Caki2 (cell line): ENCODE data around the gene MYRIP. TPM values are rescaled to one million over a fixed set of nuclear protein-coding genes. Genes with fewer than 3 reads are reported as not detected.
A peak's percentile ranks its signal among the peaks of the same experiment; 100 is the strongest.
"Not testable (repeated sequence)": the region's sequence is repeated elsewhere in the genome, so short reads cannot be mapped to it uniquely, and the experiment has no call there.

Experiments
- DNase-seq: peaks from one replicate; pipeline ENCODE4 v3.0.0-alpha.2; 2015; ENCODE audit warnings: low read depth
- in situ Hi-C: cut with HindIII; loops from 2 replicates; pipeline ENCODE4 v1.10.0; 2016; ENCODE audit warnings: low sequenced_read_pairs, low pct_unique_long_range_greater_than_20kb, mixed read lengths
- total RNA-seq: library from RNA; depleted of rRNA; stranded (reverse); fragments of >200 nt; shearing (Covaris generic); gene quantifications from 2 replicates; pipeline ENCODE4 v1.2.3, GENCODE V29; 2014; ENCODE audit warnings: low replicate concordance

MYRIP gene
- total RNA-seq, 1 experiment from 2014 or later = 0.07 TPM

GRCh38 chr3:39802486-39802885 lies 6.9 kb upstream of the MYRIP start:
- DNase-seq, in situ Hi-C loops: not testable (repeated sequence)

GRCh38 chr3:39803956-39804355 lies 5.5 kb upstream of the MYRIP start:
- in situ Hi-C loops = no loop called here

GRCh38 chr3:39804951-39805350 lies 4.5 kb upstream of the MYRIP start:
- in situ Hi-C loops = no loop called here
- no peak for DNase-seq

More at GRCh38 chr3:39803956-39804355, 5.5 kb upstream of the MYRIP start:
- DNase-seq = no peak

DNA sequence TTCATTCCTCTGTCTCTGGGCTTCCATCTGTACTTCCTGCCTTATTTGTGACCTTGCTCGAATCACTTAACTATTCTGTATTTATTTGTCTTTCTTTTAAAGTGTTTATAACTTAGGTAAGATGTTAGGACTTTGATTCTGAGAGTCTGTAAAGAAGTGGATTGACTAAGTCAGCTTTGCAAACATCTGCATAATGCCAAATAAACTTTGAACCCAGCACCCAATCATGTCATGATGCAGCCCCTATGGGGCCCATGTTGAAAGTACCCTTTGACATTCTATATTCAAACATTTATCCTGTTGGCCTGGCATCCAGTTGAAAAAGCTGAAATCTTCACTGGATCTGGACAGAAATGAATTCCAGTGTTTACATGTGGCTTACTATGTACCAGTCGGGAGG lies 3.8 kb upstream of the MYRIP start:
- no peak for DNase-seq
- in situ Hi-C loops = no loop called here

DNA sequence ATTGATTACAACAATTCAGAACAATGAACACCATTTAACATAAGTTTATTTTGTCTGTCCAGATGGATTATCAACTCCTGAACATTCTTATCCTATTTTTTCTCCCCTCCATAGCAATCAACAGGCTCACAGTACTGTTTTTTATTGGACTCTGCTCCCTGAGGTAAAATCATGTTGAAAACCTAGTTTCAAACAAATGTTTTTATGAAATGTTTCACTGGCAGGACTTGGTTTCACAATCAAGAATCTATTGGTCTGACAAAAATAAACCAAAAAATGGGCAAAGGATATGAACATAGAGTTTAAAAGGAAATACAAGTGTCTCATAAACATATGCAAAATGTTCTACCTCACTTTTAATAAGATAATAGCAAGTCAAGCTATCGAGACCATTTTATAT lies 2.6 kb upstream of the MYRIP start:
- no peak for DNase-seq
- in situ Hi-C loops = no loop called here

GRCh38 chr3:39808467-39809180 lies 785 bp upstream of the MYRIP start:
- DNase-seq = peak; percentile 23

GRCh38 chr3:39809995-39810595 lies 686 bp downstream of the MYRIP start:
- in situ Hi-C loops = no loop called here
- DNase-seq = no peak

More at GRCh38 chr3:39808467-39809180, 785 bp upstream of the MYRIP start:
- in situ Hi-C loops = no loop called here

GRCh38 chr3:39810647-39811161 lies 1.3 kb downstream of the MYRIP start:
- no peak for DNase-seq
- in situ Hi-C loops = no loop called here

DNA sequence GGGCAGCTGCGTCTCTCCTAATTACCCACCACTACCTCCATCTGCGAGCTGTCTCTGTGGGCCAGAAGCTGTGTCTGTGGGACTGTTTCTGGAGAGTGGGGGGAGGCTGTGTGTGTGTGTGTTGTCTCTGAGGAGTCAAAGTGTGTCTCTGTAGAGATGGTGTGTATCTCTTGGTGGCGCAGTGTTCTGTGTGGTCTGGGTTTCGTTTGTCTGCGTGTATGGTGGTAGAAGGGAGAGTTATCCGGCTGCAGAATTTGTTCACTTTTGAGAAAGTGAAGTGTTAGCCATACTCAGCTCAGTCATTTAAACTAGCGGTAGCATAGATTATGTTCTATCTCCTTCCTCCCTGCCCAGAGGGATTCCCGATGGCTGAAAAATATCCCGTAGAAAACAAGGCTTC lies 2.2 kb downstream of the MYRIP start:
- no peak for DNase-seq
- in situ Hi-C loops = no loop called here

- in situ Hi-C loops = no loop called here
- peak; percentile 2 for DNase-seq
Measured at GRCh38 chr3:39812537-39812936, 3.1 kb downstream of the MYRIP start.

DNA sequence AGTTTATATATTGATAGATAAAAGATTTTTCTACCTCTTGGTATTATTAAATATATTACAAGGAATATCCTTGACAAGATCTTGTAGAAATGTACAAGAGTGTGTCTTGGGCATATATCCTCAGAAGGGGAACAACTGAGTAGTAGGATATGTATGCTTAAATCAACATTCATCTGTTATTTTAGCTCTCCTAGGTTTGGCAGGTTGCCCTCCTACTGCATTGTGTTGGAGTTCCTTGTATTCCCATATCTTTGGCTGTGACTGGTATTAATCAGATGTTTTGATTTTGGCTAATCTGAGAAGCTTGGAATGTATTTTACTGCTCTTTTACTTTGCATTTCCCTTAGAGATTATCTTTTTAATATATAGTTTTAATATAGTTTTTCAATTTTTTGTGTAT lies 4.6 kb downstream of the MYRIP start:
- in situ Hi-C loops = no loop called here
- DNase-seq = peak; percentile 6

GRCh38 chr3:39819899-39820298 lies 10.5 kb downstream of the MYRIP start:
- in situ Hi-C loops = no loop called here
- DNase-seq = no peak

- in situ Hi-C loops, DNase-seq: not testable (repeated sequence)
Measured at GRCh38 chr3:39833764-39834163, 24.4 kb downstream of the MYRIP start.

GRCh38 chr3:39839484-39839883 lies 30.1 kb downstream of the MYRIP start:
- DNase-seq = no peak
- in situ Hi-C loops = no loop called here

GRCh38 chr3:39843440-39843839 lies 34.0 kb downstream of the MYRIP start:
- in situ Hi-C loops = no loop called here
- no peak for DNase-seq

DNA sequence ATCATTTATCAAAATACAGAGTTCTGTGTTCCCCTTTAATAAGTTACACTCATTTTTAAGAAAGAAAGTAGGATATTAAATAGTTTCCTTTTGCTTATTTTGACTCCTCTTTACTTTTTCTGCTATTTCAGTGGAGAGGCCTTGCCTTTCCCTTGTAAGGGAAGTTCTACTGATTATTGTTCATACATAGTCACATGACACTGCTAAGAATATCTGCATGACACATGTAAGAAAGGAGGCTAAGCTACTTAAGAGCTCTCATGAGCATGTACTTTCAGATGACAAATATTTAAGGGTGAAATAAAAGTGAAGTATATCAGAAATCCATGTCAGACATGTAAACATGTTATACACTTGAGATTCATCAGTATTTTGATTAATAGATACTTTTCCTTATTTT lies 39.0 kb downstream of the MYRIP start:
- in situ Hi-C loops = no loop called here
- no peak for DNase-seq

GRCh38 chr3:39849992-39850715 lies 40.7 kb downstream of the MYRIP start:
- in situ Hi-C loops = no loop called here

GRCh38 chr3:39850716-39851032 lies 41.3 kb downstream of the MYRIP start:
- no peak for DNase-seq
- in situ Hi-C loops = no loop called here

More at GRCh38 chr3:39849992-39850715, 40.7 kb downstream of the MYRIP start:
- no peak for DNase-seq

DNA sequence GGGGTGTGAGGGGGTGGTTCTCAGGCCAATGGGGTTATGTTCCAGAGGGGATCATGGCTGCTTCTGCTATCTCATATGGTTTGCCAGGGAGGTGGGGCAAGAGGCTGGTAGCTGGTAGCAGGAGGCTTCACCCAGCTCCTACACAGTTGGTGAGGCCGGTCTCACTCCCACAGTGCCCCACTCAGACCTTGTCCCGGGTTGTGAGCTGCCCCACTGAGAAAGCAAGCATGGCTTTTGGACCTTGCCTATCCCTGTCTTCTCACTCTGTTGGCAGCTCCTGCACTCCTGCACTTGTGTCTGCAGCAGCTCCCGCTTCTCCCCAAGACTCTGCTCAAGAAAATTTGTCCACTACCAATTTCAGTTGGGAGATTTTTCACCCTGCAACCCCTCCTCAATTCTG lies 46.1 kb downstream of the MYRIP start:
- in situ Hi-C loops = no loop called here
- no peak for DNase-seq
